Activated effector memory CD4-positive, alpha-beta T cell treated with anti-CD3 and anti-CD28 coated beads, Interleukin-2, amount 50 U/mL, for 16 hours (primary cell): ENCODE results near the gene CYP2W1.
"Not testable (repeated sequence)": the region's sequence is repeated elsewhere in the genome, so short reads cannot be mapped to it uniquely, and the experiment has no call there.

Source experiments
- DNase-seq: peaks from one replicate; pipeline ENCODE4 v3.0.0-alpha.2; 2020

Gene CYP2W1

GRCh38 chr7:999149-999879 lies 16.3 kb downstream of the CYP2W1 start:
- no peak for DNase-seq

DNA sequence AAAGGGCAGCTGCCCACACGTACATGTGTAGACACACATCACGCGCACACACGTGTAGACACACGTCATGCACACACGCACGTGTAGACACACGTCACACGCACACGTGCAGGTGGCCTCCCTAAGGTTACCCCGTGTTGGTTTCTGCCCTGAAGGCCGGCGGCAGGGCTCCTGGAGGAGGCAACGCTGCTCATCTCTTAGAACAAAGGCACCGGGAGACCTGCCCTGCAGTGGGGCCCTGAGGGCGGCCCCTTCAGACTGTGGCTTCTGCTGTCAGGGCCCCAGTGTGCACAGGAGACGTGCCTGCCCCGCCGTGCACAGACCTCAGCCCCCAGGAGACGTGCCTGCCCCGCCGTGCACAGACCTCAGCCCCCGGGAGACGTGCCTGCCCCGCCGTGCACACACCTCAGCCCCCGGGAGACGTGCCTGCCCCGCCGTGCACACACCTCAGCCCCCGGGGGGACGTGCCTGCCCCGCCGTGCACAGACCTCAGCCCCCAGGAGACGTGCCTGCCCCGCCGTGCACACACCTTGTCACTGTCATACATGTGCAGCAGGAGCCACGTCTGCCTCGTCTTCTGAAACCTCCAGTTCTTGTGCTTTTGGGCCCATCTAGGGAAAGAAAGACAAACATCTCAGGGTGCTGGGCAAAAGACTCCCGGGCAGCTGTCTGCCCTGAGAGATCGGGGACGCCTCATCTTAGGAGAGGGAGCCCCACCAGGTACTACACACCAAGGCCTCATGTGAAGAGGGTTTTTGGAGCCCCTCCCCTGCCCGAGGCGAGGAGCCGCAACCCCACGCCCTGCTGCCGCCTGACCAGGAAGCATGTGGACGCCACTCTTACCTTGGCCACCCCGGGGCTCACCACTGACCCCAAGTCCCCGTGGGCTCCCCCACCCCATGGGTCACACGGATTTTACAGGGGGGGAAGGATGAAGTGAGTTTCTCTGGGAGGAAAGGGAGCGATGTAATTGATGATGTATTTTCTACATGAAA lies 17.3 kb downstream of the CYP2W1 start:
- DNase-seq, result no peak

DNA sequence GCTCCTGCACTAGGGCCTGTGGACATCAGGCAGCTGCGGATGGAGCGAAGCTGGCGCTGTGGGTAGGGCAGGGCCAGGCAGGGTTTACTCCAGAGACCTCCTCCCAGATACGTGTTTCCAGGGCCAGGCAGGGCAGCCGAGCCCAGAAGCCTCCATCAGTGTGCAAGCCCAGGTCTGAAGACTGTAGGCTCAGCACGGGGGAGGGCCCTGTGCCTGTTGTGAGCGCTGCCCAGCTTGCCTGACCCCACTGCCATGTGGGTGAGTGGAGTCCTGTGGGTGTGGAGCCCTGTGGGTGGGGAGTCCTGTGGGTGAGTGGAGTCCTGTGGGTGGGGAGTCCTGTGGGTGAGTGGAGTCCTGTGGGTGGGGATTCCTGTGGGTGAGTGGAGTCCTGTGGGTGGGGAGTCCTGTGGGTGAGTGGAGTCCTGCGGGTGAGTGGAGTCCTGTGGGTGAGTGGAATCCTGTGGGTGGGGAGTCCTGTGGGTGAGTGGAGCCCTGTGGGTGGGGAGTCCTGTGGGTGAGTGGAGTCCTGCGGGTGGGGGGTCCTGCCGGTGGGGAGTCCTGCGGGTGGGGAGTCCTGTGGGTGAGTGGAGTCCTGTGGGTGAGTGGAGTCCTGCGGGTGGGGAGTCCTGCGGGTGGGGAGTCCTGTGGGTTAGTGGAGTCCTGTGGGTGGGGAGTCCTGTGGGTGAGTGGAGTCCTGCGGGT lies 18.2 kb downstream of the CYP2W1 start:
- DNase-seq, result not testable (repeated sequence)

- not testable (repeated sequence) for DNase-seq
Observed at GRCh38 chr7:1002026-1002425, 19.0 kb downstream of the CYP2W1 start.

GRCh38 chr7:1002445-1002844 lies 19.5 kb downstream of the CYP2W1 start:
- DNase-seq, result not testable (repeated sequence)

GRCh38 chr7:1004018-1004852 lies 21.3 kb downstream of the CYP2W1 start:
- DNase-seq, result no peak

- no peak for DNase-seq
Observed at GRCh38 chr7:1005303-1005702, 22.3 kb downstream of the CYP2W1 start.

DNA sequence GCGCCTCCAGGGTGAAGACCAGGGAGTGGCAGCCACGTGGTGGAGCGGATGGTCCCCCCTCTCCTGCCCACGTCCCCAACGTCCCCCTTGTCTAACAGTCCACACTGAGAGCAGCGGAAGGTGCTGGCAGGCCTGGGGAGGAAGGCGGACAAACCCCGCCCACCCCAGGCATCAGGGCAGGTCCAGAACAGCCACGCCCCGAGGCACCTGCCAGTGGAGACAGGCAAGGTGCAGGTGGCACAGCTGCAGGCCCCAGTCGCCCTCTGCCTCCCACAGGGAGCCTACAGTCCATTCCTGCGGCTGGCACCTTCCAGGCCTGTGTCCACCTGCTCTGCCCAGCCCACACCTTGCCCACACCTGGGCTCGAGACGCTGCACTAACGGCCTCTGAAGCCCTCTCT lies 24.9 kb downstream of the CYP2W1 start:
- no peak for DNase-seq

DNA sequence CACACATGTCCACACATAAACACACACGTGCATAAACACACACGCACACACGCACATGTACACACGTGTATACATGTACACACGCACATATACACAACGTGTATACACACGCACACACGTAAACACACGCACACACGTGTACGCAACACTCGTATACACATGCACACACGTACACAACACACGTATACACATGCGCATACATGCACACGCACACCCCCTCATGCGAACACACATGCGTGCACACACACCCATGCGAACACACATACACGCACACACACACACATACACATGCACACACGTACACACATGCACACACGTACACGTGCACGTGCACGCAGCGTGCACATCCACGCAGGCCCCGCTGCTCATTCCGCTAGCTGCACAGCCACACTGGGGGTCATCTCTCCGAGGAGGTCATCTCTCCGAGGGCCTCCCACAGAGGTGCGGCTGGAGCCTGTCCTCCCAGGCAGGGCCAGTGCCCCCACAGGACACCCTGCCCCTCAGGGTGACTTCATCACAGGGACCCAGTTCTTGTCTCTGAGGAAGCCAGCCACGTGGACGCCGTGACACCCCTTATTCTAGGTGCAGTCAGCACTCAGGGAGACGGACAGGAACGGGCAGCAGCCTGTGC lies 25.9 kb downstream of the CYP2W1 start:
- no peak for DNase-seq

- DNase-seq, result no peak
Observed at GRCh38 chr7:1009747-1010146, 26.8 kb downstream of the CYP2W1 start.

DNA sequence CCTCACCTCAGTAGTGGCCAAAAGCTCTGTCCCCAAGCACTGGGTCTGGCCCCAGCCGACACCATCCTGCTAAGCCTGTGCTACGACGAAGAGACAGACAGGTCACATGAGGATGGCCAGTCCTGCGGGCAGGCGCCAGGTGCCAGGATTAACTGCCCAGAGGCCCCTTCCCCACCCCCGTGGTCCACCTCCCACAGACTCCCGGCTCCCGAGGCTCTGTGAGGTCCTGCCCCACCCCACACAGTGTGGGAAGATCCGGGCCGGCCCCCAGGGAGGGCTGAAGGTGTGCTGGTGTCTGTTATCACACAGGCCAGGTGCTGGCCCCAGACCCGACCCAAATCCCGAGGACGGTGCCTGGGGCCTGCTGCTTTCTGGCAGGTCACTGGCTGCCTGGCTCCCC lies 27.2 kb downstream of the CYP2W1 start:
- no peak for DNase-seq

DNA sequence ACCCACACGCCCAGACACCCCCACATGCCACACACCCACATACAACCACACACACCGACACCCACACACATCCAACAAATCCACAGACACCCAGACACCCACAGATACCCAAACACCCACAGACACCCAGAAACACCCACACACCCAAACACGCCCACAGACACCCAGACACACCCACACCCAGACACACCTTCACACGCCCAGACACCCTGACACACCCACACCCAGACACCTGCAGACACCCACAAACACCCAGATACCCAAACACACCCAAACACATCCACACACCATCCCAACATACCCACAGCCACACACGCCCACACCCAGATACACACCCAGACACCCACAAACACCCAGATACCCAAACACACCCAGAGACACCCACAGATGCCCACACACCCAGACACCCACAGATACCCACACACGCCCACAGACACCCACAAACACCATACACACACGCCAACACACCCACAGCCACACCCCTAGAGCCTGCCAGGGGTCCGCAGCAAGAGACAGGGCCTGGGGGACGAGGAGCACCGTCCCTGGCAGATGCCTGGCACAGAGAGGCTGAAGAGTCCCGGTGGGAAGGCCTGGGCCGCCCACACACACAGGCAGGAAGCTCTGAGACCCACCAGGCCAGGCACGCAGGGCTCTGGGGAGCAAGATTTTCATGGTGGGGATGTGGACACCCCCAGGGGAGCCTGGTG lies 28.5 kb downstream of the CYP2W1 start:
- DNase-seq, result no peak

DNA sequence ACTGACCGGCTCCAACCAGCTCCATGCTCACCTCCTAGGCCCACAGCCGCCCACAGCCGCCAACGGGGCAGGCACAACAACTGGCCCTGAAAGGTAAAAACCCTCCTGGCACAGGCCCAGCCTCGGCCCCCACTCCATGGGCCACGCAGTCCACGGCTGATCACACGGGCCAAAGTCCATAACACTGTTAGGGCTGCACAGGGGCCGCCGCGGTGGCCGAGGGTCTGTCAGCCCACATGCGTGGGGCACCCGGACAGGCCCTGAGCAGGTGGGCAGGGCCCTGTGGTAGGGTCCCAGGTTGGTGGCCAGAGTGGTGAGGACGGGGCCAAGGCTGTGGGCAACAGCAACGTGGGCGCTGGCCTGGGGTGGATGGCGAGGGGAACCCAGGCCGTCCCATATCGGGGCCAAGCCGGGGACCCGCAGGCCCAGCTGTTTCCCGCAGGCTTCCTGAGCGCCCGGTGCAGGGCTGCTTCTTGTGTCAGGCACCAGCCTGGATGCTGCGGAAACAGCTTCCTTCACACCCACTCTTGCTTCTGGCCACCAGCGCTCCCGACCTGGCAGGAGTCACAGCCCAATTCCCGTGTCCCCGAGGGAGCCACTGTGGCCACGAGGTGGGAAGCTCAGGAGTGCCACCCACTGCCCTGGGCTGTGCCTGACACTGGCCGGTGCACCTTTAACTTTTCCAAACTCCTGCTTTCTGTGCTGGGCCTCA lies 29.2 kb downstream of the CYP2W1 start:
- no peak for DNase-seq

DNA sequence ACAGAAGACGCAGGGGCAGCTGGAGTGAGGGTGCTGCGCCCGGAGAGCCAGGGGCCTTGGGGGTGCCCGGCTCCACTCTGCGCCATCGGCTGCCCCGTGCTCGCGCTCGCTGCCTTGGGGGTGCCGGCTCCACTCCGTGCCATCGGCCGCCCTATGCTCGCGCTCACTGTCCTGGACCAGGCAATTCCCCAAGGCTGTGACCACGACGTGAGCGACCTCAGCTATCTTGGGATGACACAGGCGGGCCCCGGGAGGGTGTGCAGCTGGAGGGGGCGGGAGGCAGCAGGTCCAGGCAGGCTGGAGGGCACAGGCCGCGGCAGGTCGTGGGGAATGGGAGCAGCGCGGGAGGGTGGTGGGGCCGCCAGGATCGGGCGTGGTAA lies 29.7 kb downstream of the CYP2W1 start:
- DNase-seq, result no peak

GRCh38 chr7:1013581-1013980 lies 30.6 kb downstream of the CYP2W1 start:
- DNase-seq, result no peak

- DNase-seq, result no peak
Observed at GRCh38 chr7:1014681-1015080, 31.7 kb downstream of the CYP2W1 start.

DNA sequence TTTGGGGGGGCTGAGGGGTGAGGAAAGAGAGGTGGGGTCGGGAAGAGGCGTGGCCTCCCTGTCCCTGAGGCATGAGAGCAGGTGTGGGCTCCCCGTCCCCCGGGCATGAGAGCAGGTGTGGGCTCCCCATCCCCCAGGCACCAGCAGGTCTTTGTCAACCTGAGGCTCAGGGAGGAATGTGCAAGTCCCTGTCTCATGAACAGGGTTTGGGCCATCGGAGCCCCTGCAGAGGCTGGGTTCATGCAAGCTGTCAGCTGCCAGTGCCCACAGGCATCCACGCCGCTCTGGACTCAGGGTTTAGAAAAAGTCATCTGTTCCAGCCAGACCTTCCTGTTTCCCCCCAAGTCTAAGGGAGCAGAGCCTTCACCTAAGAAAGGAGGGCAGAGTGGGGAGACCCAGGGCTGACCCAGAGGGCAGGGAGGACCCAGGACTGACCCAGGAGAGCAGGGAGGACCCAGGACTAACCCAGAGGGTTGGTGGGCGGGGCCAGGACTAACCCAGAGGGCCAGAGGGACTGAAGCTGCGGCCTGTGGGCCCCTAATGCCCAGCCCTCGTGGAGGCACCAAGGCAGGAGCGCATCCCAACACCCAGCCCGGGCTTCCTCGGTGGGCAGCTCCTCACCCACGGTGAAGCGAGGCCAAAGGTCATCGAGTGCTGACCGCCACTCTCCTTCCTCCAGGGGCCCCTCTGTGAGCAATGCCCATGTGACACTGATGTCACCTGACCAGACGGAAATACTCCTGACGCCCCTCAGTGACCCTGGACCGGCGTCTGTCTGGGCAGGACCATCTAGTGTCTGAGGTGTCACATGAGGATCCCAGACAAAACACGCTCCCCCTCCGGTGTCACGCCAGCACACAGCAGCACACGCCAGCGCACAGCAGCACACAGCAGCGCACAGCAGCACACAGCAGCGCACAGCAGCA lies 32.5 kb downstream of the CYP2W1 start:
- no peak for DNase-seq

DNA sequence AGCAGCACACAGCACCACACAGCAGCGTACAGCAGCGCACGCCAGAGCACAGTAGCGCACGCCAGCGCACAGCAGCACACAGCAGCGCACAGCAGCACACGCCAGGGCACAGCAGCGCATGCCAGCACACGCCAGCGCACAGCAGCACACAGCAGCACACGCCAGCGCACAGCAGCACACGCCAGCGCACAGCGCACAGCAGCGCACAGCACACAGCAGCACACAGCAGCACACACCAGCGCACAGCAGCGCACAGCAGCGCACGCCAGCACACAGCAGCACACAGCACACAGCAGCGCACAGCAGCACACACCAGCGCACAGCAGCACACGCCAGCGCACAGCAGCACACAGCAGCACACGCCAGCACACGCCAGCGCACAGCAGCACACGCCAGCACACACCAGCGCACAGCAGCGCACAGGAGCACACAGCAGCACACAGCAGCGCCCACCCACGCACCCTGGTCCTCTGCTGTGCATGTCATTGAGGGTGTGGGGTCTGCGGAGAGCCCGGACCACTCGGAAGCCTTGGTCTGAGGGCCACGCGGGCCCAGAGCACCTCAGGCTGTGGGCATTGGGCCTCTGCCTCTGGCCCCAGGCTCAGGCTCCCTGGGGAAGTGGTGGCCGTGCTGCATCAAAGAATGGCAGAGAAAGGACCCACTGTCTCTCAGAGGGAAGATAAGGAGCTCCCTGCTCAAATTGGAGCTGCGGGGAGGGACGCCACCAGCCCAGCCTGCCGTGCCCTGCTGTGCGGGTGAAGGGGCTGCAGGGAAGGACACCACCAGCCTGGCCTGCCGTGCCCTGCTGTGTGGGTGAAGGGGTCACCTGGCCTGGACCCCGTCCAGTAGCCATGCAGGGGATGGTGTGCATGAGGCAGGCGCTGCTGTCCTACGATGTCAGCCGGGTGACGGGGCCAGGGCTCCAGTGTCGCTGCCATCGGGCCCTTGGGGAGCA lies 33.9 kb downstream of the CYP2W1 start:
- no peak for DNase-seq
